OCI-LY3 (cell line): ENCODE results near the gene VAMP8.

Experiments used
- H2AFZ ChIP-seq: fragments of 200-600, 300-600 bp; shearing (Covaris generic); 2 replicates; pipeline ENCODE4 v1.6.0; 2014; ENCODE audit warnings: antibody characterized with exemption, low read depth, low read length
- H3K27ac ChIP-seq: fragments of 200-600, 300-600 bp; sonication (generic); 2 replicates; pipeline ENCODE4 v1.5.1; 2014; ENCODE audit warnings: mild to moderate bottlenecking, low read length, moderate library complexity, mixed read lengths
- H3K27me3 ChIP-seq: fragments of 200-600, 300-600 bp; sonication (generic); 2 replicates; pipeline ENCODE4 v1.6.1; 2014; ENCODE audit warnings: low read depth, low read length, mixed read lengths
- H3K36me3 ChIP-seq: fragments of 200-600, 300-600 bp; sonication (generic); replicated peaks from 2 replicates; pipeline ENCODE3; 2014; ENCODE audit warnings: low read depth, low read length, mixed read lengths
- H3K4me1 ChIP-seq: fragments of 300-600, 200-600 bp; sonication (generic); 2 replicates; pipeline ENCODE4 v1.6.1; 2014; ENCODE audit warnings: low read length, mixed read lengths
- H3K4me2 ChIP-seq: fragments of 200-600, 300-600 bp; sonication (generic); 2 replicates; pipeline ENCODE4 v1.6.1; 2014; ENCODE audit warnings: low read length, mixed read lengths
- H3K4me3 ChIP-seq: fragments of 300-600, 200-600 bp; sonication (generic); 2 replicates; pipeline ENCODE4 v1.5.1; 2014; ENCODE audit warnings: antibody characterized with exemption, mild to moderate bottlenecking, low read length, moderate library complexity
- H3K79me2 ChIP-seq: fragments of 300-600, 200-600 bp; shearing (Covaris generic); 2 replicates; pipeline ENCODE4 v1.6.1; 2014; ENCODE audit warnings: mild to moderate bottlenecking, low read length, mixed read lengths
- H3K9ac ChIP-seq: fragments of 300-600, 200-600 bp; shearing (Covaris generic); 2 replicates; pipeline ENCODE4 v1.6.0; 2014; ENCODE audit warnings: mild to moderate bottlenecking, low read length, moderate library complexity
- H3K9me3 ChIP-seq: fragments of 200-600, 300-600 bp; shearing (Covaris generic); 2 replicates; pipeline ENCODE4 v1.6.1; 2014; ENCODE audit warnings: low read length, mixed read lengths; ENCODE audit not compliant: insufficient read depth
- H4K20me1 ChIP-seq: fragments of 200-600, 300-600 bp; sonication (generic); 2 replicates; pipeline ENCODE4 v1.6.1; 2016; ENCODE audit warnings: low read length, mixed read lengths; ENCODE audit not compliant: insufficient read depth
- EZH2phosphoT487 ChIP-seq: fragments of 200-600 bp; shearing (Covaris generic); IDR thresholded peaks from 2 replicates; pipeline ENCODE4 v1.6.1; 2018; ENCODE audit warnings: antibody characterized with exemption, mixed run types, low read depth
- TF ChIP-seq, protein P1 (sequence below): fragments of 200-600, 300-600 bp; sonication (generic); IDR thresholded peaks from 2 replicates; pipeline ENCODE4 v1.5.1; 2014; ENCODE audit warnings: antibody characterized with exemption, low read length, low read depth

VAMP8 gene

DNA sequence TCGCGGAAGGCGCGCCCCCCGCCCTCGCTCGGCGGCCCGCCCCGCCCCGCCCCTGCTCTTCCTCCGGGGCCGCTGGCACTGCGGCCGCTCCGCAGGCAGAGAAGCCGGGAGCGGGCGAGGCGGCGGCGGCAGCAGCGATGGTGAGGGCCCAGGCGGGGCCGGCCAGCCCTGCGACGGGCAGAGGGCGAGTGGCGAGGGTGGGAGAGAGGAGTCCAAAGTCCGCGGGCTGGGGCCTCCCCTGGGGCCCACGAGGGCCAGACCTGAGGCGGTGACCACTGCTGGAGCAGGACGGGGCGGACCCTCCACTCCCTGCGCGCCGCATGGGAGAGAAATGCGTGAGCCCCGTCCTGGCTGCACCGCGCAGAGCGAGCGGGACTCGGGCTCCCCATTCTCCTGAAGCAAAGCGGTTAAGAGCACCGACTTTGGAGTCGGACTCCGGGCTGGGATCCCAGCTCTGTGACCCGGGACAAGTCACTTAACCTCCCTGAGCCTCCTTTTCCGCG, 7.0 kb downstream of the VAMP8 start, which contains the start of gene VAMP5:
Gene VAMP5 (plus strand): TSS at position 78 of the 503 bp plus-strand sequence. CDS start 60 bp downstream, at position 138.
- Histone ChIP-seq H4K20me1 (no peaks in the 10 kb centered on the region), H3K4me3 (peak within 1 kb of the TSS; percentile 79), H3K79me2 (no peaks in the 10 kb centered on the region), H3K4me2 (peak within 1 kb of the TSS; percentile 60), H3K9me3 (no peaks in the 10 kb centered on the region), H3K27ac (no peak within 1 kb of the TSS), H3K9ac (peak within 1 kb of the TSS; percentile 48), H3K36me3 (no peaks in the 10 kb centered on the region), H3K4me1 (peaks cover 10% of the 10 kb centered on the region), H2AFZ (no peak within 1 kb of the TSS), H3K27me3 (no peaks in the 10 kb centered on the region)
- no peak for TF ChIP-seq EZH2phosphoT487
- TF ChIP-seq, protein P1, sequence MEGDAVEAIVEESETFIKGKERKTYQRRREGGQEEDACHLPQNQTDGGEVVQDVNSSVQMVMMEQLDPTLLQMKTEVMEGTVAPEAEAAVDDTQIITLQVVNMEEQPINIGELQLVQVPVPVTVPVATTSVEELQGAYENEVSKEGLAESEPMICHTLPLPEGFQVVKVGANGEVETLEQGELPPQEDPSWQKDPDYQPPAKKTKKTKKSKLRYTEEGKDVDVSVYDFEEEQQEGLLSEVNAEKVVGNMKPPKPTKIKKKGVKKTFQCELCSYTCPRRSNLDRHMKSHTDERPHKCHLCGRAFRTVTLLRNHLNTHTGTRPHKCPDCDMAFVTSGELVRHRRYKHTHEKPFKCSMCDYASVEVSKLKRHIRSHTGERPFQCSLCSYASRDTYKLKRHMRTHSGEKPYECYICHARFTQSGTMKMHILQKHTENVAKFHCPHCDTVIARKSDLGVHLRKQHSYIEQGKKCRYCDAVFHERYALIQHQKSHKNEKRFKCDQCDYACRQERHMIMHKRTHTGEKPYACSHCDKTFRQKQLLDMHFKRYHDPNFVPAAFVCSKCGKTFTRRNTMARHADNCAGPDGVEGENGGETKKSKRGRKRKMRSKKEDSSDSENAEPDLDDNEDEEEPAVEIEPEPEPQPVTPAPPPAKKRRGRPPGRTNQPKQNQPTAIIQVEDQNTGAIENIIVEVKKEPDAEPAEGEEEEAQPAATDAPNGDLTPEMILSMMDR, result no peak

DNA sequence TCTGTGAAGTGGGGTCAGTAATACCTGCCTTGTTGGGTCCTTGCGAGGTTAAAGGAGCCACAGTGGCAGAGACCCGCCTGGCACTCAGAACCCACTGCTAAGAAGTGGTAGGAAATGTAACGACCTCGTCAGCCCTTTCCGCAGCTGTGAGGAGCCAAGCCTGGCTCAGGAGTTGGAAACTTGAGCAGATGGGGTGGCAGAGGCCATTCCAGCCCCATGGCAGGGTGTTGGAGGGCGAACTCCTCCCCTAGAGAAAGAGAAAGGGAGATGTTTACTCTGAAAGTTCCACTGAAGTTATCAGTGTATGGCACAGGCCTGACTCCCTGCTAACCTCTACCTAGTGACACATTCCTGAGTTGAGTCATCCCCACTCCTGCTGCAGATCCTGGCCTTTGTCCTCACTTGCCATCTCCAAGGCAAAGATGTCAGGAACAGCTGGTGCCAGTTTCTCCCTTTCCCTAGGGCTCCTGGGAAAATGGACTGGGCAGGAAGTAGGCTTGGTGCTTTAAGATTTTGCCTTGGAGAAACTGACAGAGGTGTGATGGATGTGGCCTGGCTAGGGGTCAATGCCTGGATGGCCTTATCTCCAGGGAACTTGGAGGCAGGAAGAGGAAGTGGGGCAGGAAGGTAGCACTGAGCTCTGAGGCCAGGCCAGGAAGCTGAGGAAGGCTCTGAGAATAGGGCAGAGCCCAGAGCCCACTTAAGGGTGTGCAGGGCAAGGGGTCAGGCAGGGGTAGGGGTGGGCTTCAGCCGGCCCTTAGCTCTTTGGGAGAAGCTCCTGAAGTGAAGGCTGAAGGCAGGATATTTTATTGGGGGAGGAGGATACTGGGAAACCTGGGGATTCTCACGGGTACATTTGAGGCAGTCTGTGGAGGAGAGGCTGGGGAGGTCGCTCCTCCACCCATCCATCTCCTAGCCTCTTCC, 7.7 kb downstream of the VAMP8 start:
- H2AFZ ChIP-seq, result no peak overlapping the region
- H3K4me3 ChIP-seq, result peak overlapping the region; percentile 79
- H4K20me1 ChIP-seq, result no peaks in the 10 kb centered on the region
- H3K27me3 ChIP-seq, result no peaks in the 10 kb centered on the region
- peak overlapping the region; percentile 60 for H3K4me2 ChIP-seq
- H3K36me3 ChIP-seq, result no peaks in the 10 kb centered on the region
- H3K27ac ChIP-seq, result no peak overlapping the region
- TF ChIP-seq EZH2phosphoT487, result no peak
- TF ChIP-seq, protein P1, result no peak
- H3K9ac ChIP-seq, result peak overlapping the region; percentile 48
- no peaks in the 10 kb centered on the region for H3K9me3 ChIP-seq
- no peaks in the 10 kb centered on the region for H3K79me2 ChIP-seq
- peaks cover 7% of the 10 kb centered on the region; the same call in 1 of the 2 replicates for H3K4me1 ChIP-seq

DNA sequence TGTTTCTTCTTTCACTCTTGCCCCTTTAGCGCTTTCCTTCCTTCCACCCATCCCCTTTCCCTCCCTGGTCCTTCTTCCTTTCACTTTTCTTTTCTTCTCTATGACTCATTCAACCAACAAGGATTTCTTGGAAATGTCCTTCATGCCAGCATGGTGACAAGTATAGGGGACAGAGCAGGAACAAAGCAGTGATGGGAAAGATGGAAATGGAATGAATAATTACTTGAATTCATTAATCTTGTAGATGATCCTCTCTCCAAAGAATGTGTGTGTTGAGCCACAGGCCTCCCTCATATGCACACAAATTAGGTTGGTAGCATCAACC, 8.4 kb downstream of the VAMP8 start:
- no peaks in the 10 kb centered on the region for H3K9me3 ChIP-seq
- no peak overlapping the region for H2AFZ ChIP-seq
- no peak overlapping the region for H3K4me2 ChIP-seq
- H3K36me3 ChIP-seq, result no peaks in the 10 kb centered on the region
- no peak overlapping the region for H3K4me3 ChIP-seq
- peaks cover 7% of the 10 kb centered on the region; the same call in 1 of the 2 replicates for H3K4me1 ChIP-seq
- no peaks in the 10 kb centered on the region for H3K79me2 ChIP-seq
- H3K9ac ChIP-seq, result no peak overlapping the region
- H3K27me3 ChIP-seq, result no peaks in the 10 kb centered on the region
- no peaks in the 10 kb centered on the region for H4K20me1 ChIP-seq
- H3K27ac ChIP-seq, result no peak overlapping the region
- TF ChIP-seq, protein P1, result no peak
- TF ChIP-seq EZH2phosphoT487, result no peak

DNA sequence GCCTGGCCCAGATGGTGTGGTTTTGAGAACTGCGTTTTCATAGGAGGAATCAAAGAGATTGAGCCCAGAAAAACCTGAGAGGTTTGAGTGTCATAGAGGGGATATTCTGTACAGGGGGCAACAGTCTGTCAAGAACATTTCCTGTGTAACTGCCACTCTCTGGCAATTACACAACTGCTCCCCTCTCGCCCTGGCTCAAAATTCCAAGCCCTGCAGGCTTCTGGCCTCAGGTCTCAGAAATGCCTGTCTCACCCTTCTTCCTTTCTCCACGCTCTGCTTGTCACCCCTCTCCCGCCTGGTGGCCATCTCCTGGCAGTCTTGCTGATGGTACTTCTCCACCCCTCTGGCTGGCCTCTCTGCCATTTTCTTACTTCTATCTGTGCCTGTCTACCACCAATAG, 10.8 kb downstream of the VAMP8 start:
- Histone ChIP-seq H3K9me3 (no peaks in the 10 kb centered on the region), H2AFZ (no peak overlapping the region), H3K27me3 (no peaks in the 10 kb centered on the region), H3K36me3 (no peaks in the 10 kb centered on the region), H3K79me2 (no peaks in the 10 kb centered on the region), H3K9ac (no peak overlapping the region), H3K4me2 (no peak overlapping the region), H3K4me1 (peaks cover 7% of the 10 kb centered on the region; the same call in 1 of the 2 replicates), H3K27ac (no peak overlapping the region), H4K20me1 (no peaks in the 10 kb centered on the region), H3K4me3 (no peak overlapping the region)
- TF ChIP-seq, protein P1, result no peak
- TF ChIP-seq EZH2phosphoT487, result no peak
